Hematopoietic multipotent progenitor cell treated with erythropoietin and hydrocortisone succinate and interleukin-3 and kit ligand, for 15 days (in vitro differentiated cells): ENCODE measurements around the gene OR10H5.

Experiments
- DNase-seq: peaks from one replicate; pipeline ENCODE4 v3.0.0-alpha.2; 2015; ENCODE audit warnings: low spot score

OR10H5 gene

DNA sequence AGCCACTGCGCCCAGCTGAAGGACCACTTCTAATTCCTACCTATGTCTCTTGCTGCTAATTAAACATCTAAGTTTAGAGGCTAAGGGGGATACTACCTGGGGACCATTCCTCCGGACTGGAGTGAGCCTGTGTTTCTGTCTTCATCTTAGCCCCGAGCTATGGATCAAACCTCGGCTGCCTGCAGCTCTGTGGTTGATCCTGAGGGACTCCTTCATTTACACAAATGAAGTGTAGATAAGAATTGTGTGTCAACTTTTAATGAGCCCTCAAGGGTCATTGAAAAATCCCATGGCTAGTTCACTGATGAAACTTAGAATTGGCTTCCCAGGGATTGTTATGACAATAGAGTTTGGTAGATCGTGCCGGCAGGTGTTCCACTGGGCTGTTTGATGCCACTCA is 59.5 kb downstream of the OR10H5 start:
- no peak for DNase-seq

DNA sequence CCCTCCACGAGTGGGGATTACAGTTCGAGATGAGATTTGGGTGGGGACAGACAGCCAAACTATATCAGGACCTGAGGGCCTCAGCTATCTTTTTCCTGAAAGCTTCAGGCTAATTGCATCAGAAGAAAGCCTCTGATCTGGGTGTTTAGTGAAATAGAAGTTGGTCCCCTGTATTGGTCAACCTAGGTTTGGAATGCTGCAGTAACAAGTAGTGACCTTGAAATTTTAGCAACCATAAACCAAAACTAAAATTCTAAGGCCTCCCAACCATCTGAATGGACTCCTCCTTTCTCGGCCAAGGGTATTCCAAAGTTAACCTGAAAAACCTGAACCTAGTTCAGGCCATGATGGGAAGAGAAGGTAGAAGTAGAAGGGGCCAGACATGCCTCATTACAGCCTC is 62.9 kb downstream of the OR10H5 start:
- no peak for DNase-seq
